WERI-Rb-1 (cell line): ENCODE results near the gene RYK.

Experiments
- DNase-seq: peaks from one replicate; pipeline ENCODE4 v3.0.0-alpha.2; 2020
- H3K27ac ChIP-seq: fragments of 250-450 bp; sonication (Bioruptor Pico); 2 replicates; pipeline ENCODE4 v1.5.1; 2020; ENCODE audit warnings: mild to moderate bottlenecking, moderate library complexity
- H3K27me3 ChIP-seq: fragments of 250-450 bp; sonication (Bioruptor Pico); 2 replicates; pipeline ENCODE4 v1.5.1; 2021; ENCODE audit warnings: mild to moderate bottlenecking, low read depth, moderate library complexity; ENCODE audit not compliant: insufficient read depth, severe bottlenecking
- H3K36me3 ChIP-seq: fragments of 250-450 bp; sonication (Bioruptor Pico); 2 replicates; pipeline ENCODE4 v1.5.1; 2020; ENCODE audit warnings: mild to moderate bottlenecking, moderate library complexity
- H3K4me3 ChIP-seq: 2 replicates; pipeline ENCODE4 v1.5.1; 2011; ENCODE audit warnings: low read depth, mild to moderate bottlenecking, control low read depth, low read length
- H3K9me3 ChIP-seq: fragments of 250-450 bp; sonication (Bioruptor Pico); 2 replicates; pipeline ENCODE4 v1.5.1; 2021; ENCODE audit warnings: mild to moderate bottlenecking, moderate library complexity; ENCODE audit not compliant: severe bottlenecking
- CTCF ChIP-seq: IDR thresholded peaks from 2 replicates; pipeline ENCODE4 v1.5.1; 2011; ENCODE audit warnings: low read depth, mild to moderate bottlenecking, control low read depth, inconsistent platforms, low read length

The RYK gene

DNA sequence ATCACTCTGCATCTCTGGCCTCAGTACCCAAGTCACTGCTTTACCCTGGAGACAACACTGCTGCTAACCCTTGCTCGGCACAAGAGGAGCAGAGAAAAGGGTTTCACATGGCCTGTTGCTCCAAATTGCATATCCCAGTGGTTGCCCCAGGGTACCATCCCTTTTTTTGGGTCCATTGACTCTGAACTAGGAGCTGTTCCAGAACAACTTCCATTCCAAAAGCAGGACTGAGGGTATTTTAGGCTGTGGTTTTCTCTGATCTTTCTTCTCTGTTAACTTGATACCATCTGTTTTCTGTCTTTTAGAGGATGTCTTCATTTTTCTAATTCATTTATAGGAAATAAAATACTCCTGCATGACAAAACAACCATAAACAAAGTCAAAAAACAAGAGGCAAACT, 17.3 kb upstream of the RYK start:
- no peak for TF ChIP-seq CTCF
- Histone ChIP-seq H3K27me3 (no peaks in the 10 kb centered on the region), H3K27ac (no peak overlapping the region), H3K4me3 (no peak overlapping the region), H3K36me3 (no peaks in the 10 kb centered on the region), H3K9me3 (no peaks in the 10 kb centered on the region)
- no peak for DNase-seq

DNA sequence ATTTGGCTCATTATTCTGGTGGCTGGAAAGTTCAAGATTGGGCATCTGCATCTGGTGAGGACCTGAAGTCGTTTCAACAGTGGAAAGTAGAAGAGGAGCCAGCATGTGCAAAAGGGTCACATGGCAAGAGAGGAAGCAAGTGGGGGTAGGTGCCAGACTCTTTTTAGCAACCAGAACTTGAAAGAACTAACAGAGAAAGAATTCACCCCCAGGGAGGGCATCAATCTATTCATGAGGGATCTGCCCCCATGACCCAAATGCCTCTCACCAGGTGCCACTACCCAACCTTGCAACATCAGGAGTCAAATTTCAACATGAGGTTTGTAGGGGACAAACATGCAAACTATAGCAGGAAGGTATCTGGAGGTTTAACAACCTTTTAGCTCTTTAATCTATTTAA, 10.3 kb upstream of the RYK start:
- H3K9me3 ChIP-seq = no peaks in the 10 kb centered on the region
- TF ChIP-seq CTCF = no peak
- H3K36me3 ChIP-seq = no peaks in the 10 kb centered on the region
- no peak for DNase-seq
- H3K27ac ChIP-seq = no peak overlapping the region
- H3K27me3 ChIP-seq = no peaks in the 10 kb centered on the region
- no peak overlapping the region for H3K4me3 ChIP-seq

DNA sequence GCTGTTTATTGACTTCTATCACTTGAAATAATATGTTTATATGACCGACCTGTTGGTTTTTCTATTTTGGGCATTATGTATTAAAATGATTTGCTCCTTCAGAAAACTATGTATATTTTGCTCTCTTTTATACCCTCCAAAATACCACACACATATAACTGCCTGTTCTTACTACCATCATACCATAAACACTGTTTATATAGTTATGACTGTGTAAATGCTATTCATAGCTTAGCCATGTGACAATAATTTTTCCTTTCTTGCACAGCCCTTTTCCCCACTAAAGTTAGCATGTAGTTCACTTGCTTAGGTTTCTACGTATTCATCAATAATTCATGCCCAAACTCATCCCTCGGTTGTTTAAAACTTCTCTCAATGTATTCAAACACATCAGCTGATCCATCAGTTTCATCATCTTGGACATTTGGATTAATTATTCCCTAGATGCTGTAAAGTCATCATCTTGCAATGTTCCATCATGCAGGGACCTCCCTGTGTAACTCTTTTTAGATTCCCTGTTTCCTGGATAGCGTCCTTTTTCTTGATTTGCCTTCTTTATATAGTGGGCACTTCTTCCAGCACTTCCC, 8.2 kb upstream of the RYK start:
- DNase-seq = no peak
- Histone ChIP-seq H3K36me3 (no peaks in the 10 kb centered on the region), H3K27me3 (no peaks in the 10 kb centered on the region), H3K4me3 (no peak overlapping the region), H3K27ac (no peak overlapping the region), H3K9me3 (no peaks in the 10 kb centered on the region)
- TF ChIP-seq CTCF = no peak

GRCh38 chr3:134255404-134255803, 4.7 kb upstream of the RYK start:
- Histone ChIP-seq H3K4me3 (no peak overlapping the region), H3K9me3 (no peaks in the 10 kb centered on the region), H3K36me3 (no peaks in the 10 kb centered on the region), H3K27me3 (no peaks in the 10 kb centered on the region), H3K27ac (no peak overlapping the region)
- no peak for DNase-seq
- TF ChIP-seq CTCF = no peak

DNA sequence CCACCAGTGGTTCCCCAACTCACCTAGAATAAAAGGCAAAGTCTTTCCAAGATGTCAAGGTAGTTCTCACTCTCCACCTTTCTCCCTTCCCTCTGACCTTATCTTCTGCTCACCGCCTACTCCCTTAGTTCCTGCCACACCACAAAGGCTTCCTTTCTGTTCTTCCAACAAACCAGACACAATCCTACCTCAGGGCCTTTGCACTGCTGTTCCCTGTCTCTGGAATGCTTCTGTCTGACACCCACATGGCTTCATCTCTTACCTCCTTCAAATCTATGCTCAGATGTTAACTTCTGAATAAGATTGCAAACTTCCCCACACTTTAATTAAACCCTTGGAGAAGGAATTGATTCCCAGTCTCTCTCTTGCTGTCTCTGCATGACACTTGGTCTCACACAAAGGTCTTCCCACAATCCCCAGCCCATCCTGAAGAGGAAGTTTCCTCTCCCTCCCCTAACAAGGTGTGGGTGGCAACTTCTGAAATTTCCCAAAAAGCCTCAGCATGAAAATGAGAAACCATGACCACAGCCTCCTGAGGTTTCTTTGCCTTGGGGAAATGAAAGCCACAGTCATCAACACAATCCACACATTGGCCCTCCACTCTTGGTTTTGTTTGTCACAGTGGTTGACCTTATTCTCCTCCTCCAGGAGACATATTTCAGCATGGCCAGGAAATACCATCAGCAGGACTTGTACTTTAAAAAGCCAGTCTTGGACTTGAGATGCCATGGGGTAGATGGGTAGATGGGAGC, 3.0 kb upstream of the RYK start:
- Histone ChIP-seq H3K27me3 (no peaks in the 10 kb centered on the region), H3K4me3 (no peak overlapping the region), H3K36me3 (no peaks in the 10 kb centered on the region), H3K9me3 (no peaks in the 10 kb centered on the region), H3K27ac (no peak overlapping the region)
- TF ChIP-seq CTCF = no peak
- no peak for DNase-seq

- peak; percentile 24 for DNase-seq
- Histone ChIP-seq H3K27ac (no peak overlapping the region), H3K27me3 (no peaks in the 10 kb centered on the region), H3K4me3 (no peak overlapping the region), H3K36me3 (no peaks in the 10 kb centered on the region), H3K9me3 (no peaks in the 10 kb centered on the region)
- TF ChIP-seq CTCF = no peak
Measured at GRCh38 chr3:134252766-134253165, 2.1 kb upstream of the RYK start.
